ENCODE measurements around the gene CCND2. TPM values are rescaled to one million over a fixed set of nuclear protein-coding genes. Genes with fewer than 3 reads are reported as not detected.
A peak's percentile ranks its signal among the peaks of the same experiment; 100 is the strongest.

The CCND2 gene
- total RNA-seq, 4 donors from 2014 or later, result 46.4 to 88.8 (median 55.5) TPM

DNA sequence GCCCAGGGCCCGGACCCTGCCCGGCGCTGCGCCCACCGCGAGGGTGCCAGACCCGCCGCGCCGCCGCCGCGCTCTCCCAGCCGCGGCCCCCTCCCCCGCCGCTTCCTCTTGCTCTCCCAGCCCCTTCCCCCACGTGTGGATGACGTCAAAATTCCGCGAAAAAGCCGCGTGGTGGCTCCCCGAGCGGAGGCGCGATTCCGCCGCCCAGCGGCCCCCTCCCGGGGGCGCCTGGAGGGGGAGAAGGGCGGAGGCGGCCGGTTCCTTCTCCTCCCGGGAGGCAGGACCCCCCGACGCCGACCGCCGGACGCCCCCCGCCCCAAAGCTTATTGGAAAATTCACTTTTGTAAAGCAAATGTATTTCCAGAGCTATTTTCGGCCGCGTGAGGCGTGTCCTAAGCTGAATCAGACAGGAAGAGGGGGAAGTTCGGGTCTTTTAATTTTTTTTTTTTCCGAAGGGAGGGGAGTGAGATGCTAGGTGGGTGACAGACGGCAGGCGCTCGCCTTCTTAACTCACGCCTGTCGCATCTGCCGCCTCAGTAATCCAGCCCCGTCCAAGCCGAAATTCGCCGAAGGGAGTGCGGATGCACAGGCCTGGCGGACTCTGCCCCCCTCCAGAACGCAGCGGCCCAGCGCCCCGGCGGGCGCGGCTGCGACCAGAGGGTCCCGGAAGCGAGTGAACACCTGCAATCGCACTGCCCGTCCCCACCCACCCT is 4.1 kb upstream of the CCND2 start:
- Histone ChIP-seq H3K36me3 (no peaks in the 10 kb centered on the region), H3K27me3 (peaks cover 87% of the 10 kb centered on the region), H3K9me3 (no peaks in the 10 kb centered on the region), H3K27ac (peak overlapping the region; percentile 90), H3K4me1 (peaks cover 61% of the 10 kb centered on the region), H3K4me3 (peak overlapping the region; percentile 80)
- TF ChIP-seq POLR2A (IDR thresholded peaks at IDR 0.05), result peak in 1 of 2 donors; percentile 40
- TF ChIP-seq, protein P1, sequence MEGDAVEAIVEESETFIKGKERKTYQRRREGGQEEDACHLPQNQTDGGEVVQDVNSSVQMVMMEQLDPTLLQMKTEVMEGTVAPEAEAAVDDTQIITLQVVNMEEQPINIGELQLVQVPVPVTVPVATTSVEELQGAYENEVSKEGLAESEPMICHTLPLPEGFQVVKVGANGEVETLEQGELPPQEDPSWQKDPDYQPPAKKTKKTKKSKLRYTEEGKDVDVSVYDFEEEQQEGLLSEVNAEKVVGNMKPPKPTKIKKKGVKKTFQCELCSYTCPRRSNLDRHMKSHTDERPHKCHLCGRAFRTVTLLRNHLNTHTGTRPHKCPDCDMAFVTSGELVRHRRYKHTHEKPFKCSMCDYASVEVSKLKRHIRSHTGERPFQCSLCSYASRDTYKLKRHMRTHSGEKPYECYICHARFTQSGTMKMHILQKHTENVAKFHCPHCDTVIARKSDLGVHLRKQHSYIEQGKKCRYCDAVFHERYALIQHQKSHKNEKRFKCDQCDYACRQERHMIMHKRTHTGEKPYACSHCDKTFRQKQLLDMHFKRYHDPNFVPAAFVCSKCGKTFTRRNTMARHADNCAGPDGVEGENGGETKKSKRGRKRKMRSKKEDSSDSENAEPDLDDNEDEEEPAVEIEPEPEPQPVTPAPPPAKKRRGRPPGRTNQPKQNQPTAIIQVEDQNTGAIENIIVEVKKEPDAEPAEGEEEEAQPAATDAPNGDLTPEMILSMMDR (IDR thresholded peaks at IDR 0.05), result no peak
- DNase-seq (ENCODE audit: low spot score in 2 of 2), result peak in 1 of 2 donors; percentile 88
- 0% methylated on average over 29 of the region's 73 CpGs for WGBS

DNA sequence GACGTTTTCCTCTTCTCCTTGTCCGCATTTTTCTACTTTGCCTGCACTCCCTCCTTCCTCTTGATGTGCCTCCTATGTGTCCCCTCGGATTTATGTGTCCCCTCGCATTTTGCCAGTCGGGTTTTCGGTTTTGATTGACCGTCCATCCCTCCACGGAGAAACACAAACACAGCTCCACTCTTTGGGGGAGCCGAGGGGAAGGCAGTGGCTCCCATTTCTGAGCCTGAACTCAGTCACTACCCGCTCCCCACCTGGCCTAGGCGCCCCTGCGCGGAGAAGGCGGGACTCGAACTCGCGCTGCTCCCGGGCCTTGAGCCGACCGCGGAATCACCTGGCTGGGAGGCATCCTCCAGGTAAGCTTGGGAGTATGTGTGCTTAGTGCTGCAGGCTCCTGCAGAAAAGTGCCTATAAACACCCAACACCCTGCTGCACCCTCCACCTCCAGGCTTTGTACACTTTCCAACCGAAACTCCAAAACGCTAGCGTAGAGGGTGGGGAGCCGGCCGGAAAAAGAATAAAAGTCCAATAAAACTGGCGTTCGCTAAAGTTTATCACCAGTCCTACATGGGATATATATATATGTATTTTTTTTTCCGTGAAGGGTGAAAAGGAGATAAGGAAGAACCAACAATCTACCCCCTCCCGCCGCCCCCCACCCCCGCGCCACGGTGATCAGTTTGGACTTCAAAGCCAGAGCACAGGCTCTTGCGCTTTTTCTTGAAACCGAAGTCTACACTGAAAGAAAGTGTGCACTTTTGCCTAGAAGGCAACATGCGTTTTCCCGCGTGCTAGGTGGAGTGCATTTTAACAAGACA is 3.3 kb upstream of the CCND2 start:
- Histone ChIP-seq H3K36me3 (no peaks in the 10 kb centered on the region), H3K4me3 (peak overlapping the region; percentile 80), H3K27me3 (peaks cover 87% of the 10 kb centered on the region), H3K9me3 (no peaks in the 10 kb centered on the region), H3K4me1 (peaks cover 69% of the 10 kb centered on the region), H3K27ac (peak overlapping the region; percentile 90)
- TF ChIP-seq POLR2A (IDR thresholded peaks at IDR 0.05), result no peak
- TF ChIP-seq, protein P1 (IDR thresholded peaks at IDR 0.05), result no peak
- no peak for TF ChIP-seq POLR2AphosphoS5 (IDR thresholded peaks at IDR 0.05)
- no peak for TF ChIP-seq EP300 (IDR thresholded peaks at IDR 0.05)
- no peak for DNase-seq (ENCODE audit: low spot score in 2 of 2)
- WGBS, result 4% methylated on average over 34 of the region's 39 CpGs

DNA sequence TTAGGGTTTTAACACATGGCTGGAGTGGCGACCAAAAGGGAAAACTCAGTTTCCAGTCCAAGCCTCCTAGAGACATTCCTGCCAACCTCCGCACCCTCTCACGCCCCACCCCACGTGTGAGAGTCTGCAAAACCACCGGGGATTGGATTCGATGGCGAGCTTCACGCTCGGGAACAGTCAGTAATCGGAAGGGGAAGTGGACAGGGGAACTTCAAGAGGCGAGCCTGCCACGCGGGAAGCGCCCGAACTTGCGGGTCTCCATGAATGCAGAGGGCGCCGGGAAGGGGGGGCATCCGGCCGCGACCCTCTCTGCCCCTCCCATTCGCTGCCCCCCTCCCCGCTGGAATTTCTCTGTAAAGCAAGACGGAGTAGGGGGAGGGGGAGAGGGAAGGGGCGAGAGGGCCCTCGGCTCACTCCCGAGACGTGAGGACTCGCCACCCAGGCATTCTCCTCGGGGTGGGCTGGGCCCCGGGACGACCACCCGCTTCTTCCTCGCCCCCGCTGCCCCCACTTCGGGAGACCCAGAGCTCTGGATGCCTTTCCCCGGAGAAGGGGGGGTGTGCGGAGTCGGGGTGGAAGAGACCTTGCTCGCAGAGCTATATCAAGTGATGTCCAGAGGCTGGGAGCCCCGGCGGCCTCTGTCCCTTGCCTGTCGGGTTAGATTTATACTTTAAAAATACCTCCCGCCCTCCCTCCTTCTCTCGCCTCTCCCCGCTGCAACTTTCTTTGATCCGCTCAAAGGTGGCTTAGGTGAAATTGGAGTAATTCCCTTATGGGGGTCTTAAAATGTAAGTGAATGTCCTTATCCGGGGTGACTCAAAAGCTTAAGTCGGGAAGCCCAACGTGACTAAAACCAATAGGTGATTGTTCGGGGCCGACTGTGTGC is 2.5 kb upstream of the CCND2 start:
- DNase-seq (ENCODE audit: low spot score in 2 of 2), result peak; percentile 81 to 85
- under 1% methylated on average over 34 of the region's 52 CpGs for WGBS
- Histone ChIP-seq H3K36me3 (no peaks in the 10 kb centered on the region), H3K4me1 (peaks cover 76% of the 10 kb centered on the region), H3K27ac (peak overlapping the region; percentile 90), H3K9me3 (no peaks in the 10 kb centered on the region), H3K27me3 (peaks cover 83% of the 10 kb centered on the region), H3K4me3 (peak overlapping the region; percentile 80)
- TF ChIP-seq POLR2AphosphoS5 (IDR thresholded peaks at IDR 0.05), result peak in 1 of 3 donors; percentile 23
- TF ChIP-seq EP300 (IDR thresholded peaks at IDR 0.05), result no peak

DNA sequence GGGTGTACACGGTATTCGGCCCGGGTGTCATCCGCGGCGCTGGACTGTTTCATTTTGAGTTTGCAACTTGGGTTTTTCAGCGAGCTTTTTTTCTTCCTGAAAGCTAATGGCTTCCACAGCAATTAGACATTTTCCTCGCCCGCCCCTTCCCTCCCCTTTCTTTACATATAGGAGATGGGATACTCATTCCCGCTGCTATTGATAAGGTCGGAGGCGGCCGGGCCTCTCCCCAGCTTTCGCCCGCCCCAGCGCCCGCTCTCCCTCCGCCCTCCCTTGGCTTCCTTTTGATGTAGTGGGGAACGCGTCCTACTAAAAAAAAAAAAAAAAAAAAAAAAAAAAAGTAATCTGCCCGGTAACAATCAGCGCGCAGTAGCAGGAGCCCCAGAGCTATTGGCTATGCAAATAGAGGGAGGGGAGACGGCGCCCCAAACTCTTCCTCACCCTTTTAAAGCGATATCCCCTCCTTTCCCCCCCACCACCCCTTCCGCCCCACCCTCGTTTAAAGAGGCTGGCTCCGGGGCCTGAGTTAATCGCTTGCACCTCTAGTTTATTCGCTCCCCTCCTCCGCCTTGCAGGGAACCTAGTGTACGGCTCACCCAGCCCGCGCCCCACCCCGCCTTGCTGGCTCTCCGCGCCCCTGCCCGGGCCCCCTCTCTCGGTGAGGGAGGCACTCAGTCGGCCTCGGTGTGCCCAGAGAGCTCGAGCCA is 1.7 kb upstream of the CCND2 start:
- Histone ChIP-seq H3K27ac (peak overlapping the region; percentile 90), H3K4me1 (peaks cover 84% of the 10 kb centered on the region), H3K36me3 (no peaks in the 10 kb centered on the region), H3K27me3 (peaks cover 78% of the 10 kb centered on the region), H3K4me3 (peak overlapping the region; percentile 80), H3K9me3 (no peaks in the 10 kb centered on the region)
- WGBS, result under 1% methylated on average over 37 of the region's 43 CpGs
- TF ChIP-seq EP300 (IDR thresholded peaks at IDR 0.05) (no peak), POLR2AphosphoS5 (IDR thresholded peaks at IDR 0.05) (no peak), POLR2A (IDR thresholded peaks at IDR 0.05) (no peak)
- TF ChIP-seq, protein P1 (IDR thresholded peaks at IDR 0.05), result no peak
- DNase-seq (ENCODE audit: low spot score in 2 of 2), result peak; percentile 86
